Measurements from ENCODE around the gene EEFSEC.

DNA sequence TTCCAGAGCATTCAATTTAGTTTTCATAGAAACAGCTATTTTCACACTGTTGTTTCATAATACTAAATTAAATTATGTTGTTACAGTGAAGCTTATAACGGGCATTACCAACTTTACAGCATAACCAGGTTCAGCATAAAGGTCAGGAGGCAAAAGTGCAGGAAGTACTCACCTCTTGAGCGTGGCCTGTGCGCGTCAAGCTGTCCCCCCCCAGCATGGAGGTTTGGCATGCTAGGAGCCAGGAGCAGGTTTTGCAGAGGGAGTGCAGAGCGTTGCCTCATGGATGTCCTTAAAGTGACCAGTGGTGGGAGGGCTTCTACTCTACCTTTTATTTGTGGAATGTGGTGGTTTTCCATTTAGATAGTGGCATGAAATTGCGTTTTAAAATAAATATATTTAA is 104.4 kb downstream of the EEFSEC start:
- TF ChIP-seq, protein P1, sequence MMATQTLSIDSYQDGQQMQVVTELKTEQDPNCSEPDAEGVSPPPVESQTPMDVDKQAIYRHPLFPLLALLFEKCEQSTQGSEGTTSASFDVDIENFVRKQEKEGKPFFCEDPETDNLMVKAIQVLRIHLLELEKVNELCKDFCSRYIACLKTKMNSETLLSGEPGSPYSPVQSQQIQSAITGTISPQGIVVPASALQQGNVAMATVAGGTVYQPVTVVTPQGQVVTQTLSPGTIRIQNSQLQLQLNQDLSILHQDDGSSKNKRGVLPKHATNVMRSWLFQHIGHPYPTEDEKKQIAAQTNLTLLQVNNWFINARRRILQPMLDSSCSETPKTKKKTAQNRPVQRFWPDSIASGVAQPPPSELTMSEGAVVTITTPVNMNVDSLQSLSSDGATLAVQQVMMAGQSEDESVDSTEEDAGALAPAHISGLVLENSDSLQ (IDR thresholded peaks at IDR 0.05), result no peak
- TF ChIP-seq FOXM1 (IDR thresholded peaks at IDR 0.05; ENCODE audit: borderline replicate concordance) (no peak), TARDBP (IDR thresholded peaks at IDR 0.05) (no peak), NFRKB (IDR thresholded peaks at IDR 0.05) (no peak), CTBP1 (IDR thresholded peaks at IDR 0.05; ENCODE audit: borderline replicate concordance) (no peak)

All from HEK293T (cell line).